K562 treated with DMSO at 1 percent for 48 hours (cell line): ENCODE results near the gene CCDC27. TPM values are rescaled to one million over a fixed set of nuclear protein-coding genes. Genes with fewer than 3 reads are reported as not detected.

Experiments used
- total RNA-seq: library from RNA; unstranded; fragments of 300-600 nt; gene quantifications from 2 replicates; pipeline ENCODE4 v1.2.3, GENCODE V29; 2022; ENCODE audit warnings: low replicate concordance; ENCODE audit errors: extremely low read depth

CCDC27 gene
- not detected in 2 replicates for total RNA-seq

GRCh38 chr1:3752400-3752945 lies at the start of gene CCDC27:
TSS of gene CCDC27 (plus strand) at chr1:3752450. CDS start at chr1:3752482, 32 bp downstream.

GRCh38 chr1:3772715-3773571 lies 20.7 kb downstream of the CCDC27 start, which contains the start of gene SMIM1:
TSS of gene SMIM1 (plus strand) at chr1:3772749. CDS start at chr1:3775374, 2,625 bp downstream.

GRCh38 chr1:3796215-3797061 lies 44.2 kb downstream of the CCDC27 start, which contains the start of gene LRRC47:
TSS of gene LRRC47 (minus strand) at chr1:3796498. CDS start at chr1:3796476, 22 bp downstream.

Other genes with a start within 250 kb of the CCDC27 start
- gene MEGF6, start 140.9 kb upstream of the CCDC27 start, total RNA-seq = not detected in 2 replicates
- gene TPRG1L, start 127.4 kb upstream of the CCDC27 start, total RNA-seq = not detected in 2 replicates
- not detected in 2 replicates for gene WRAP73, start 102.3 kb upstream of the CCDC27 start, total RNA-seq
- gene TP73, start 99.9 kb upstream of the CCDC27 start, total RNA-seq = not detected in 2 replicates
- gene SMIM1, start 20.3 kb downstream of the CCDC27 start, total RNA-seq = not detected in 2 replicates
- gene LRRC47, start 44.0 kb downstream of the CCDC27 start, total RNA-seq = not detected in 2 replicates
- not detected in 2 replicates for gene CEP104, start 104.8 kb downstream of the CCDC27 start, total RNA-seq
- not detected in 2 replicates for gene DFFB, start 105.0 kb downstream of the CCDC27 start, total RNA-seq
- not detected in 2 replicates for gene C1orf174, start 147.8 kb downstream of the CCDC27 start, total RNA-seq